Upper lobe of left lung (tissue), 6 donors: Measurements from ENCODE around the gene PRSS33. TPM values are rescaled to one million over a fixed set of nuclear protein-coding genes. Genes with fewer than 3 reads are reported as not detected.

ENCODE experiments used
- ATAC-seq, 2 donors: fragments of 200-7000 bp; cut with Tn5 transposase; one replicate each; pipeline ENCODE4 v1.9.1; 2022; ENCODE audit warnings: mild to moderate bottlenecking in 2 of 2, moderate library complexity in 2 of 2; ENCODE audit not compliant: low FRiP score in 2 of 2
- DNase-seq, 2 donors: peaks; one replicate each; pipeline ENCODE4 v3.0.0-alpha.2; 2019 to 2020
- H3K27ac ChIP-seq, 4 donors: fragments of 200-600 bp; sonication (generic); one replicate each; pipeline ENCODE4 v1.5.1; 2016 to 2019
- H3K27me3 ChIP-seq, 4 donors: fragments of 200-600 bp; sonication (generic); one replicate each; pipeline ENCODE4 v1.5.1; 2017 to 2019
- H3K36me3 ChIP-seq, 4 donors: fragments of 200-600 bp; sonication (generic); one replicate each; pipeline ENCODE4 v1.5.1; 2016 to 2019
- H3K4me1 ChIP-seq, 4 donors: fragments of 200-600 bp; sonication (generic); one replicate each; pipeline ENCODE4 v1.5.1; 2018 to 2019
- H3K4me3 ChIP-seq, 4 donors: fragments of 200-600 bp; sonication (generic); one replicate each; pipeline ENCODE4 v1.5.1; 2017 to 2019; ENCODE audit warnings: mild to moderate bottlenecking in 2 of 4, moderate library complexity in 1 of 4
- H3K9me3 ChIP-seq, 4 donors: fragments of 200-600 bp; sonication (generic); one replicate each; pipeline ENCODE4 v1.5.1; 2018 to 2019
- EP300 ChIP-seq, 4 donors: sonication (generic); formaldehyde crosslinking; IDR thresholded peaks; one replicate each; pipeline ENCODE4 v1.5.1; 2017; ENCODE audit warnings: antibody characterized with exemption in 4 of 4, control low read depth in 2 of 4
- POLR2A ChIP-seq, 4 donors: fragments of 450-650 bp; IDR thresholded peaks; one replicate each; pipeline ENCODE4 v1.5.1; 2016 to 2017; ENCODE audit warnings: antibody characterized with exemption in 4 of 4, mild to moderate bottlenecking in 2 of 4
- POLR2AphosphoS5 ChIP-seq, 2 donors: sonication (generic); formaldehyde crosslinking; IDR thresholded peaks; one replicate each; pipeline ENCODE4 v1.5.1; 2017; ENCODE audit warnings: antibody characterized with exemption in 2 of 2
- WGBS, 2 donors: methylation state at CpG; one replicate each; pipeline ENCODE4 v1.1.5; 2017 to 2018; 5-methylcytosine and 5-hydroxymethylcytosine counted together
- total RNA-seq, 6 donors: library from RNA; depleted of rRNA in 4 of 6; stranded (reverse); fragments of >200 nt in 4 of 6; gene quantifications; one replicate each; pipeline versions ENCODE4 v1.1.0 to v1.2.1, GENCODE V29; 2016 to 2021
- TF ChIP-seq, protein P1 (sequence below), 6 experiments: fragments of 450-650 bp in 4 of 6; fragments of 200-600 bp in 2 of 6; sonication (generic) in 2 of 6; IDR thresholded peaks; one replicate each; pipeline ENCODE4 v1.5.1; 2016 to 2019; ENCODE audit warnings: antibody characterized with exemption in 6 of 6
- donor health status: DM: no; HTN: no; CAD: no; lungs with moderate emphysema.
- donor health status: DM: no; HTN: yes; CAD: no; lungs with severe emphysema.

PRSS33 gene
- total RNA-seq, 6 donors from 2014 or later: 0.20 to 0.92 TPM; not detected in 4

GRCh38 chr16:2748757-2749455 is 38.5 kb downstream of the PRSS33 start:
- DNase-seq: no peak
- ATAC-seq: no peak

DNA sequence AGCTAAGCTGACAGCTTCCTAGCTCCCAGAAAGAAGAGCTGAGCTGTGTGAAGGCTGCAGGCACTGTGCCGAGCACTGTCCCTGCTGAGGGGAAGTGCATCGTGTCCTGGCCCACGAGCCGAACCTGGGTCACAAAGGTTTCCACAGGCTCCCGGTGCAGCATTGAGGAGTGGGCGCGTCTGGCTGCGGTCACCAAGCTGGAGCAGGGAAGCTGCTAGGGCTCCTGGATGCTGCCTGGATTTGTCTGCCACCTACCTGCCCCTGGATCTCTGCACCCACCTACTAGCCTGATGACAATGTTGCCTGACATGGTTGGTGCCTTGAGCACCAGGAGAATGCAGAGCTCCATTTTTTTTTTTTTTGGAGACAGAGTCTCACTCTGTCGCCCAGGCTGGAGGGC is 41.4 kb downstream of the PRSS33 start:
- TF ChIP-seq POLR2A (IDR thresholded peaks at IDR 0.05) (no peak), POLR2AphosphoS5 (IDR thresholded peaks at IDR 0.05) (no peak), EP300 (IDR thresholded peaks at IDR 0.05) (no peak)
- TF ChIP-seq, protein P1, sequence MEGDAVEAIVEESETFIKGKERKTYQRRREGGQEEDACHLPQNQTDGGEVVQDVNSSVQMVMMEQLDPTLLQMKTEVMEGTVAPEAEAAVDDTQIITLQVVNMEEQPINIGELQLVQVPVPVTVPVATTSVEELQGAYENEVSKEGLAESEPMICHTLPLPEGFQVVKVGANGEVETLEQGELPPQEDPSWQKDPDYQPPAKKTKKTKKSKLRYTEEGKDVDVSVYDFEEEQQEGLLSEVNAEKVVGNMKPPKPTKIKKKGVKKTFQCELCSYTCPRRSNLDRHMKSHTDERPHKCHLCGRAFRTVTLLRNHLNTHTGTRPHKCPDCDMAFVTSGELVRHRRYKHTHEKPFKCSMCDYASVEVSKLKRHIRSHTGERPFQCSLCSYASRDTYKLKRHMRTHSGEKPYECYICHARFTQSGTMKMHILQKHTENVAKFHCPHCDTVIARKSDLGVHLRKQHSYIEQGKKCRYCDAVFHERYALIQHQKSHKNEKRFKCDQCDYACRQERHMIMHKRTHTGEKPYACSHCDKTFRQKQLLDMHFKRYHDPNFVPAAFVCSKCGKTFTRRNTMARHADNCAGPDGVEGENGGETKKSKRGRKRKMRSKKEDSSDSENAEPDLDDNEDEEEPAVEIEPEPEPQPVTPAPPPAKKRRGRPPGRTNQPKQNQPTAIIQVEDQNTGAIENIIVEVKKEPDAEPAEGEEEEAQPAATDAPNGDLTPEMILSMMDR (IDR thresholded peaks at IDR 0.05): no peak
- H3K36me3 ChIP-seq: no peaks in the 10 kb centered on the region
- H3K27ac ChIP-seq: no peak overlapping the region
- no peak for DNase-seq
- no peak for ATAC-seq
- 80 to 83% methylated on average over 2 to 9 of the region's 9 CpGs for WGBS, 2 donors
- H3K4me1 ChIP-seq: peaks cover 0 to under 1% (median 0%) of the 10 kb centered on the region in 4 donors
- H3K27me3 ChIP-seq: no peaks in the 10 kb centered on the region
- H3K4me3 ChIP-seq: no peak overlapping the region
- no peaks in the 10 kb centered on the region for H3K9me3 ChIP-seq

More at GRCh38 chr16:2748757-2749455, 38.5 kb downstream of the PRSS33 start:
- no peaks in the 10 kb centered on the region for H3K27me3 ChIP-seq
- no peaks in the 10 kb centered on the region for H3K9me3 ChIP-seq
- TF ChIP-seq EP300 (IDR thresholded peaks at IDR 0.05) (no peak), POLR2AphosphoS5 (IDR thresholded peaks at IDR 0.05) (no peak), POLR2A (IDR thresholded peaks at IDR 0.05) (no peak)
- TF ChIP-seq, protein P1 (IDR thresholded peaks at IDR 0.05): no peak
- no peaks in the 10 kb centered on the region for H3K36me3 ChIP-seq
- H3K4me1 ChIP-seq: peaks cover 9 to 14% (median 11%) of the 10 kb centered on the region in 4 donors
- WGBS, 2 donors: 79 to 83% methylated on average over 5 of the region's 7 CpGs
- H3K4me3 ChIP-seq: no peak overlapping the region
- no peak overlapping the region for H3K27ac ChIP-seq

DNA sequence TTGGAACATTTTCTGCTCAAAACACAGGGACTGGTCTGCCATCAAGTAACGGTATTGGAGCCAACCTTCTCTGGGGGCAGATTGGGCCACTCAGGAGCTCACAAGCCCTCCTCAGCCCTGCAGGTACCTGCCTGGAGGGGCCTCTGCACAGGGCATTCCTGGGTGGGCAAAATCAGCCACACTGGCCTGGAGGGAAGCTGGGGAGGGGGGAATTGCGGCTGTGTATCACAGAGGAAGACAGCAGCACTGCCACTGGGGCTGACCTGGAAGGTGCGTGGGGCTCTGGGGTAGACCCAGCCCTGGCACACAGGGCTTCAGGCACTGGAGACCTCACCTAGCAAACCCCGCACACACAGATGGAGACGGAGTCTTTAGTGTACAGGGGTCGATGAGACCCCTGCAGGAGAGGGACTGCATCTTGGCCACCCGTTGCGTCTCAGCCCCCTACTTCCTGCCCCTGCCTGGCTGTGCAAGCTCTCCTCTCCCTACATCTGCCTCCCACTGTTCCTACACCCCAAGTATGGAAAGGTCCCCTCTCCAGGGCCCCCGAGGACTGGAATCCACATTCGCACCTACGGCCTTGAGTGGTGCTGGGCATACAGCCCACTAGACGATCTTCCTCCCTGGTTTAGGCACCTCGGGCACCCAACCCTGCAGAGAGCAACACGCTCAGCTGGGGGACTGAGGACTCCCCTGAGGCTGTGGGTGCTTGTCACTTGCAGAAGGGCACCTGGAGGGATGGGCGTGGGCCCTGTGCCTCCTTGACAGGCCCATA is 42.1 kb downstream of the PRSS33 start:
- no peak for ATAC-seq
- Histone ChIP-seq H3K27me3 (no peaks in the 10 kb centered on the region), H3K9me3 (no peaks in the 10 kb centered on the region), H3K4me3 (no peak overlapping the region), H3K36me3 (no peaks in the 10 kb centered on the region), H3K4me1 (no peaks in the 10 kb centered on the region), H3K27ac (no peak overlapping the region)
- TF ChIP-seq, protein P1 (IDR thresholded peaks at IDR 0.05): no peak
- TF ChIP-seq POLR2A (IDR thresholded peaks at IDR 0.05) (no peak), POLR2AphosphoS5 (IDR thresholded peaks at IDR 0.05) (no peak), EP300 (IDR thresholded peaks at IDR 0.05) (no peak)
- DNase-seq: no peak
- WGBS, 2 donors: 72 to 74% methylated on average over 13 to 15 of the region's 15 CpGs

DNA sequence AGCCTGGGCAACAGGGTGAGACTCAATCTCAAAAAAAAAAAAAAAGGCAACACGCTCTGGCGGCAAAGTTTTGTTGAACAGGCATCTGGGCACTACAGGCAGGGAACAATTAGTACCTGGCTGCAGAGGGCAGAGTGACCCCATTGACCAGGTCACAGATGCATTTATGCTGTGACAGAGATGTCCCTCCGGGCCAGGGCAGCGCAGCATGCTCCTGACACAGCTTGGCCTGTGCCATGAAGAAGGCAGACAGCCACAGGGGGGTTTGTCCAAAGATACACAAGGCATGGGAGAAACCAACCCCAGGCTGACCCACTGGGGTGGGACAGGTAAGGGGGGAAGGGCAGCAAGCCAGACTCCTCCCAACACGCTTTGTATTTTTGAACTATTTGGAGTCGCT is 42.6 kb downstream of the PRSS33 start:
- Histone ChIP-seq H3K4me3 (no peak overlapping the region), H3K4me1 (no peaks in the 10 kb centered on the region), H3K9me3 (no peaks in the 10 kb centered on the region), H3K36me3 (no peaks in the 10 kb centered on the region), H3K27me3 (no peaks in the 10 kb centered on the region), H3K27ac (no peak overlapping the region)
- ATAC-seq: no peak
- TF ChIP-seq, protein P1 (IDR thresholded peaks at IDR 0.05): no peak
- TF ChIP-seq POLR2A (IDR thresholded peaks at IDR 0.05) (no peak), EP300 (IDR thresholded peaks at IDR 0.05) (no peak), POLR2AphosphoS5 (IDR thresholded peaks at IDR 0.05) (no peak)
- no peak for DNase-seq
- 93% methylated on average over 6 of the region's 6 CpGs for WGBS, 2 donors
